Left lung (tissue), 10 donors: ENCODE results near the gene RAP1A. TPM values are rescaled to one million over a fixed set of nuclear protein-coding genes. Genes with fewer than 3 reads are reported as not detected.
A peak's percentile ranks its signal among the peaks of the same experiment; 100 is the strongest.

Source experiments
- ATAC-seq: fragments of 200-7000 bp; cut with Tn5 transposase; one replicate; pipeline ENCODE4 v1.9.1; 2020; ENCODE audit warnings: moderate library complexity
- DNase-seq, 4 donors: peaks; one replicate each; pipeline ENCODE4 v3.0.0-alpha.2; 2013 to 2020
- H3K27ac ChIP-seq, 2 donors: fragments of 200-600 bp; sonication (generic) in 1 of 2; one replicate each; pipeline versions ENCODE4 v1.5.0 to v1.8.0; 2020 to 2021
- H3K27me3 ChIP-seq, 2 donors: fragments of 200-600 bp; sonication (generic) in 1 of 2; one replicate each; pipeline versions ENCODE4 v1.5.0 to v1.8.0; 2020 to 2021
- H3K36me3 ChIP-seq, 2 donors: fragments of 200-600 bp; sonication (generic) in 1 of 2; one replicate each; pipeline versions ENCODE4 v1.5.0 to v1.8.0; 2020 to 2021
- H3K4me1 ChIP-seq, 2 donors: fragments of 200-600 bp; one replicate each; pipeline ENCODE4 v1.8.0; 2021
- H3K4me3 ChIP-seq, 2 donors: fragments of 200-600 bp; sonication (generic) in 1 of 2; one replicate each; pipeline versions ENCODE4 v1.5.0 to v1.8.0; 2020 to 2021; ENCODE audit warnings: mild to moderate bottlenecking in 1 of 2
- H3K9me3 ChIP-seq, 2 donors: fragments of 200-600 bp; sonication (generic) in 1 of 2; one replicate each; pipeline versions ENCODE4 v1.5.0 to v1.8.0; 2020 to 2021
- CTCF ChIP-seq, 2 donors: fragments of 200-600 bp; sonication (generic) in 1 of 2; IDR thresholded peaks; one replicate each; pipeline versions ENCODE4 v1.5.0 to v1.8.0; 2021; ENCODE audit warnings: antibody characterized with exemption in 2 of 2
- intact Hi-C, 2 donors: fragments of 100-400 bp; cut with DNase I; formaldehyde crosslinking; loops; one replicate each; pipeline versions ENCODE4 v1.11.2 to v1.14.2; 2022
- polyA plus RNA-seq, 6 donors: library from polyadenylated mRNA; unstranded; fragments of 120-200 nt; gene quantifications; one replicate each; pipeline ENCODE4 v1.2.1, GENCODE V29; 2013; ENCODE audit not compliant: insufficient read length in 6 of 6
- total RNA-seq, 2 donors: library from RNA; stranded (reverse); fragmentation: NEBNext Ultra II Directional; extraction: Animal tissue kit (Norgen Biotek cat#: 25700); gene quantifications; one replicate each; pipeline ENCODE4 v1.2.1, GENCODE V29; 2021
- donor health status: DM: no; HTN: yes; CAD: no.
- donor health status: DM: no; HTN: no; CAD: no.

Gene RAP1A
- total and polyA plus RNA-seq, 8 donors = 68.2 to 121 (median 82.4) TPM

GRCh38 chr1:111618961-111619634, 491 bp upstream of the RAP1A start:
- Histone ChIP-seq H3K27ac (peak overlapping the region; percentile 97), H3K4me1 (peaks cover 17 to 76% of the 10 kb centered on the region in 2 donors), H3K4me3 (peak overlapping the region; percentile 65 to 95), H3K27me3 (no peaks in the 10 kb centered on the region), H3K36me3 (no peaks in the 10 kb centered on the region), H3K9me3 (no peaks in the 10 kb centered on the region)
- intact Hi-C loops = no loop called here
- ATAC-seq (no peak), DNase-seq (no peak)
- TF ChIP-seq CTCF (IDR thresholded peaks at IDR 0.05) = no peak

- Histone ChIP-seq H3K27me3 (no peaks in the 10 kb centered on the region), H3K4me1 (peaks cover 22 to 85% of the 10 kb centered on the region in 2 donors), H3K36me3 (no peaks in the 10 kb centered on the region), H3K4me3 (peak overlapping the region; percentile 65 to 95), H3K27ac (peak overlapping the region; percentile 97), H3K9me3 (no peaks in the 10 kb centered on the region)
- no peak for TF ChIP-seq CTCF (IDR thresholded peaks at IDR 0.05)
- no peak for DNase-seq
- intact Hi-C loops = no loop called here
- ATAC-seq = no peak
These were observed 917 bp downstream of the RAP1A start for GRCh38 chr1:111620441-111620971.

GRCh38 chr1:111621050-111621449, 1.5 kb downstream of the RAP1A start:
- ATAC-seq (no peak), DNase-seq (no peak)
- Histone ChIP-seq H3K27ac (peak overlapping the region; percentile 97), H3K4me3 (peak overlapping the region; percentile 65 to 95), H3K4me1 (peaks cover 22 to 85% of the 10 kb centered on the region in 2 donors), H3K27me3 (no peaks in the 10 kb centered on the region), H3K36me3 (no peaks in the 10 kb centered on the region), H3K9me3 (no peaks in the 10 kb centered on the region)
- intact Hi-C loops = no loop called here
- no peak for TF ChIP-seq CTCF (IDR thresholded peaks at IDR 0.05)

- DNase-seq = no peak
- intact Hi-C loops = no loop called here
- Histone ChIP-seq H3K4me1 (peaks cover 22 to 85% of the 10 kb centered on the region in 2 donors), H3K4me3 (peak overlapping the region in 1 of 2 donors; percentile 95), H3K27me3 (no peaks in the 10 kb centered on the region), H3K9me3 (no peaks in the 10 kb centered on the region), H3K36me3 (no peaks in the 10 kb centered on the region), H3K27ac (peak overlapping the region in 1 of 2 donors; percentile 97)
- no peak for ATAC-seq
- no peak for TF ChIP-seq CTCF (IDR thresholded peaks at IDR 0.05)
These were observed 2.6 kb downstream of the RAP1A start for GRCh38 chr1:111622166-111622565.

- intact Hi-C loops = no loop called here
- TF ChIP-seq CTCF (IDR thresholded peaks at IDR 0.05) = no peak
These were observed 4.8 kb downstream of the RAP1A start for GRCh38 chr1:111624382-111624781.

More at GRCh38 chr1:111624382-111624781, 4.8 kb downstream of the RAP1A start:
- Histone ChIP-seq H3K27me3 (no peaks in the 10 kb centered on the region), H3K27ac (no peak overlapping the region), H3K9me3 (no peaks in the 10 kb centered on the region), H3K36me3 (no peaks in the 10 kb centered on the region), H3K4me3 (no peak overlapping the region), H3K4me1 (peaks cover 15 to 84% of the 10 kb centered on the region in 2 donors)
- DNase-seq (no peak), ATAC-seq (no peak)
